ENCODE results near the gene NACC1. TPM values are rescaled to one million over a fixed set of nuclear protein-coding genes. Genes with fewer than 3 reads are reported as not detected.

Gene NACC1
- total RNA-seq, 1 donor from 2014 or later: 119 TPM

- DNase-seq (ENCODE audit: low read depth): no peak
Measured at GRCh38 chr19:13087795-13088537, 30.1 kb upstream of the NACC1 start.

DNA sequence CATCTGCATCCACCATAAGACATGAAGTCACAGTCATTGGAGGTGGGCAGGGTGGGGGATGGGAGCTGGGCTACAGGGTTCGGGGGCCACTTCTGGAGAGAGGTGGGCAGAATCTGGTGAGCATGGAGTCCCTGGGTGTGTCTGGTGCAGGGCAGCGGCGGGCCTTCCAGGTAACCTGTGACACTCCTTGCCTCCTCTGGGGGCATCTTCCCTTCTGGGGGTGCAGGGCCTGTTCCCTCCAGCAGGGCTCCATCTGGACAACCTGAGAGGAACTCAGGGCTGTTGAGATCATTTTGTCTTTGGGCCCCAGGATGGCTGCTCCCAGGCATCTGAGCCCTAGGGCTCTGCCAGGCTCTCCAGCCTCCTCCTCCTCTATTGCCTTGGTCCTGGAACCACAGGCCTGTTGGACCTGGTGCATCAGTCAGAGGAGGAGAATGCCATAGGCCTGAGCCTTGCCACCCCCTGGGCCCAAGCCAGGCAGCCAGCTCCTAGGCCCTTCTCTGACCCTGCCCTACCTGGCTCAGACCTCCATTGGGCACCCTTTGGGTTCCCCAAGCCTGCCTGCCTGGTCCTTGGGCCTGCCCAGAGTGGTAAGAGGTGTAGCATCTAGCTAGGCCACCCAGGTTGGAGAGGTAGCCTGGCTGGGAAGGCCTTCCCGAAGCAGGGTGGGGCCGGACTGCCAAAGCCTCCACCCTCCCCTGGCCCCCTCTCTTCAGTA is 28.8 kb upstream of the NACC1 start:
- no peak for DNase-seq (ENCODE audit: low read depth)

DNA sequence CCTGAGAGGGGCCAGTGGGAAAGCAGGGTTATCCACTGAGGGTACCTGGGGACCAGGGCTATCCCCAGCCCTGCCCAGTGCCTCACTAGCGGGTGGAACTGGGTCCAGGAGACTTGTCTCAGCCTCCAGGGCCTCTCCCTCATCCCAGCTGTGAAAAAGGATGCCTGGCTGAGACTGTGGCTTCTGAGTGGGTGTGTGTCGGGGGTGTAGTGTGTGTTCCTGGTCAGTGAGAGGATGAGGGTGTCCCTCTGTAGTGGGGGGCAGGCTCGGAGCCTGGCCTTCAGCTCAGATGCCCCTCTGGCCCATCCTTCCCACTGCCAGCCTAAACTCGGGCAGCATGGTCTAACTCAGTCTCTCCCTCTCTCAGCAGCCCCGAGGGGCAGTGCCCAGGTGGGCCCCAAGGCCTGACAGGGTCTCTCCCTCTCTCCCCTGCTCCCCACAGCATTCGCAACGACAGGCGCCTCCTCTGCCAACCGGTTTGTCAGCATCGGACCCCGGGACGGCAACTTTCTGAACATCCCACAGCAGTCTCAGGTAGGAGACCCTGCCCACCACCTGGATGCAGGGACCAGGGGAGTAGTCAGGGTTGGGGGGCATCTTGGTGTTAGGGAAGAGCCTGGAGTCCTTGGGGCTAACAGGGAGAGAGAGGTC is 28.1 kb upstream of the NACC1 start:
- no peak for DNase-seq (ENCODE audit: low read depth)

DNA sequence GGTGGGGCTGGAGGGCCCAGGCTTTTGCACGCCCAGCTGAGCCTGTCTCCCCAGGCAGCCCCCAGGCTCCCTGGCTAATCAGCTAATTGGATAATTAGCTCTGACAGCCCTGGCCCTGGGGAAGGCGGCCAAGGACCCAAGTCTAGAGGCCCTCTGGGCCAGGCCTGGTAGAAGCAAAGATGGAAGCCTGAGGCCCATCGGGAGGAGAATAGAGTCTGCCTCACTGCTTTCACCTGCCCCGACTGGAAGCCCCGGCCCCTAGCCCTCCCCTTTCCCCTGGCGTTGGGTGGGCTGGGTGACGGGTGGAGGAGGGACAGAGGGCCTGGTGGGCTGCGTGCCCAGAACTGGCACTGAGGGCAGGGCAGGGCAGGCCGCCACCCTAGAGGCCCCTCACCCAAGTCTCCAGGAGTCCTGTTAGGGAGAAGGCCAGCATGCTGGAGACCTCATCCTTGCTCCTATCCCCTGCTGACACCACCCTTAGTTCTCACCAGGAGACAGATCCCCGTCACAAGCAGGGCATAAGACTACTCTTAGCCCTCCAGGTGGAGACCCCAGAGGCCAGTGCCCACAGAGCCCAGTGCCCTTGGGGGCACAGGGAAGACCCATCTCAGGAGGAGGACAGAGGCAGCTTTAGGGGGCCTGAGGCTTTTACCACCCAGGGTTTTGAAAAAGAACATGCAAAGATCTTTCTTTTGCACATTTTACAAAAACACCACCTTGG is 27.4 kb upstream of the NACC1 start:
- no peak for DNase-seq (ENCODE audit: low read depth)

- DNase-seq (ENCODE audit: low read depth): peak; percentile 73
Measured at GRCh38 chr19:13091400-13092157, 26.5 kb upstream of the NACC1 start.

GRCh38 chr19:13092158-13092543 is 25.9 kb upstream of the NACC1 start:
- no peak for DNase-seq (ENCODE audit: low read depth)

- DNase-seq (ENCODE audit: low read depth): peak; percentile 63
Measured at GRCh38 chr19:13092606-13093235, 25.3 kb upstream of the NACC1 start.

DNA sequence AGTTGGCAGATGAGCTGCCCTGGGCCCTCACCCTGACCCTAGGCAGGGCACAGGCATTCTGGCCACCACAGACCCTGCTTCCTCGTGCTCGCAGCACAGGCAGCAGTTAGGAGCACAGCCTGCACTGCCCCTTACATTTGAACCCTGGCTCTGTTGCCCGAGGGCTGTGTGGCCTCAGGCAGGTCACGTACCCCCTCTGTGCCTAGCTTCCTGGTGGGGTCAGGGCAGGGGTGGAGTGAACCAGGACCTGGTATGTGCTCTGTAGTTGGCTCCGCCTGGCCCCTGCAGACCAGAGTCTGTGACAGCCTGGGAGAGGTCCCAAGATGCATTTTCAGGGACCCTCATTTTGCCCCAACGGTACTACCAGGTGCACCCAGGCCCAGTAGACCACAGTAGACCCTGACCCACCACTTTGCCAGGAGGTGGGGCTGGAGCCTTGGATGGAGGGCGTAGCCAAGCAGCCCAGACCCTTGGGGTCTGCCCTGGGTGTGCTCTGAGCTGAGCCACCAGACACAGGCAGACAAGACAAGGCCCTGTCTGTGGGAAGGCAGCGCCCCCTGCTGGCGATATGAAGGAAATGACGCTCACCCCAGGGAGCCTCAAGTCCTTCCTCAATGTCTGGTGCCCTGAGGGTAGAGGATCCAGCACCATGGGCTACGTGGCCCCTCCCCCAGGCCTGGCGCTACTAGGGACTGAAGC is 24.5 kb upstream of the NACC1 start:
- peak; percentile 56 for DNase-seq (ENCODE audit: low read depth)

DNA sequence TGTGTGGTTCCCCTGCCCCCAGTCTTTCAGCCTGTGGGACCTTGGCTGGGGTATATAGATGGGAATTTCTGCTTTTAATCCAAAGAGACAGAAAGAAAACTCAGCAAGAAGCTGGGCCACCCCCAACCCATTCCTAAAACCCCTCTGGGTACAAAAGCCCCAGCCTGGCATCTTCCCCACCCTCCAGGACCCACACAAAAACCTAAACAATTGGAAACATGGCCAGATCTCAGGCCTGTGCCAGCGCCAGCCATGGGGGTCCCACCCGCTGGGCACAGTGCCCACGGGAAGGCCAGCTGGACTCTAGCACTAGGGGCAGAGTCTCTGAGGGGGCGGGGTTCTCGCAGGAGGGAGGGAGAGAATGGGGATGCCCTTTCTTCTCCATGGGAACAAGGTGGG is 24.0 kb upstream of the NACC1 start:
- no peak for DNase-seq (ENCODE audit: low read depth)

DNA sequence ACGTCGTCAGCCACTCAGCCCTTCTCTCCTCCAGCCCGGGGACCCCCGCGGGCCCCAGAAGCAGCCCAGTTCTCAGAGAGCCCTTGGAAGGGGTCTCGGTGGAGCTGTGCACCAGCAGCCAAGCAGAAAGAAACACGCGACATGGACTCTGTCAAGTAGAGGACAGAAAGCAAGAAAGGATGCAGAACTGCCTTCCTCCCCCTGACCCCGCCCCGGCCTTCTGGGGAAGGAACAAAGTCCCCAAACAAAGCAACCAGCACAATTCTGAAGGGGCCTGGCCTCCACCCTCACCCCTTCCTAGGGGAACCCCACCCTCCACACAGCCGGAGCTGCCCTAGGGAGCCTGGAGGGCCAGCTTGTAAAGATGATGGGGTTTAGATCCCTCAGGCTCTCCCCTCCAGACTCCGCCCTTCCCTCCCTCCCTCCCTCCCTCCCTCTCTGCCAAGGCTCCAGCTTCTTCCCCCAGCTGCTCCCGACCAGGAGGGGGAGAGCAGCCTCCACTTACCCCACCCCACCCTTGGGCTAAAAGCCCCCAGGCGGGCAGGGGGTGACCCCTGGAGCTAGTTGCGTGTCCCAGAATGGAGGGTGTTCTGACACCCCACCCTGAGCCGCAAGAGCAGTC is 23.2 kb upstream of the NACC1 start:
- DNase-seq (ENCODE audit: low read depth): no peak

DNA sequence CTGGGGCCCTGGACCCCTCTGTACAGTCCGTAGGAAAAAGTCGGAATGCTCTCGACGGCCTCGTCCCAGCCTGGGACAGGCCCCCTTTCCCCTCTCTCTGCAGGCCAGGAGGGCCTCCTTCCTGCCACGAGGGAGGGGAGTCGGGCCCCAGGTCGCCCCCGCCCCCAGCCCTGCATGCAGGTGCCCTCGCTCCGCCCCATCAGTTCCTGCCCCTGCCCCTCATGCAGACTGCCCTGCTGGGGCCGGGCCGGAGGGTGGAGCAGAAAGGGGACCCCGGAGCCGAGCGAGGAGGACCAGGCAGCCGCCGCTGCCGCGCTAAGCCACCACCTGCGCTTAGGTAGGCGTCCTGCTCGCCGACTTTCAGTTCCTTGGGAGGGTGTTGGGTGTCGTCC is 22.7 kb upstream of the NACC1 start:
- DNase-seq (ENCODE audit: low read depth): no peak

DNA sequence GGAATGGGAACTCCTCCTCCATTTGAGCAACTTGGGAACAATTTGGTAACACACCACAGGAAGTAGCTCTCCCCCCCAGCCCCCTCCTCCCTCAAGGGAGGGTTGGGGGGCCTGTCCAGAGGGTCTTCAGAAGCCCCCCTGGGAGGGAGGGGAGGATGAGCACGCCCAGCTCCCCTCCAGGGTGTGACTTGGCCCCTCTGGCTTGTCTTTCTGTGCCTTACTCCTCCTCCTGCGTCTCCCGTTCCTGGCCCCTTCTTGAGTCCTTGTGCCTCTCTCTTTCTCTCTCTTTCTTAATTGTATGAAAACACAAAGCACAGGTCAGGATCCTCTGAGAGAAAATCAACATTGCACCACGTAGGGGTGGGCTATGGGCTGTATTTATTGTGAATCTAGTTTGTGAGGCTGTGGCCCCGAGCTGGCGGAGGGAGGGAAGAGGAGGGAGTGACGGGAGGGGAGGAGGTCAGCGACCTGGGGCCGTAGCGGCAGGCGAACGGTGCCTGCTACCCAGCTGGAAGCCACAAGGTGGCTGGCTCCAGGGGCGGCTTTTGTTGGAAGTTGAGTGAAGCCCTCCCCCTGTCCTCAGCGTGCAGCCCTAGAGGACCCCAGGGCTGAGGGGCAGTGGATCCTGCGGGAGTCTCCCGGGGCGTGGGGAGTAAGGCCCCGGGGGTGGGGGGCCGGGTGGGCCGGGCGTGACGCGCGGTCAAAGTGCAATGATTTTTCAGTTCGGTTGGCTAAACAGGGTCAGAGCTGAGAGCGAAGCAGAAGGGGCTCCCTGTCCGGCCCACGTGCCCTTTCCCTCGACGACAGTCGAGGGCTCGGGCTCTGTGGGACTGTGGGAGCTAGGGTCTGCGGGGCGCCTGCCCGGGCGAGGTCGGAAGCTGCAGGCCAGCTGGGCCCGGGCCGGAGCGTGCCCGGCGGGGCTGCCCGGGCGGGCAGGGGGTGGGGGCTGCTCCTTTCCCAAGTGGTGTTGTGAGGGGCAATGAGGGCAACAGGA is 21.8 kb upstream of the NACC1 start:
- DNase-seq (ENCODE audit: low read depth): no peak

DNA sequence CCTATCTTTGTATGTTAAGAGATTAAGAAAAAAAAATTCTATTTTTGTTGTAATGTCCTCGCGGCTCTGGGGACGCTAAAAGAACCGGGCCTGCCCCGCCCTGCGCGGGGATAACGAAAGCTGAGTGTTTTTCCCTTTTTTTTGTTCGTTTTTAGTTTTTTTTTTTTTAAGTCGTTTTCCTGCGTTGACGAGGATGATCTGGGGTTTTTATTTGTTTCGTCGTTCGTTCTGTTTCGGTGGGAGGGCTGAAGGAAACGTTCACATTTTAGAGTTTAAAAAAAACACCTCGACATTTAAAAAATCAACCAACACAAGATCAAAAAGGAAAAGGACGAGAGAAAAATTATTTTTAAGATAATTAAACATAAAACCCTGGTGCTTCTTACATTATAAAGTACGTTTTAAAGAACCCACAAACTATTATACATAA is 21.0 kb upstream of the NACC1 start:
- no peak for DNase-seq (ENCODE audit: low read depth)

GRCh38 chr19:13097463-13098258 is 20.4 kb upstream of the NACC1 start:
- no peak for DNase-seq (ENCODE audit: low read depth)

- DNase-seq (ENCODE audit: low read depth): no peak
Measured at GRCh38 chr19:13098277-13099072, 19.6 kb upstream of the NACC1 start.

DNA sequence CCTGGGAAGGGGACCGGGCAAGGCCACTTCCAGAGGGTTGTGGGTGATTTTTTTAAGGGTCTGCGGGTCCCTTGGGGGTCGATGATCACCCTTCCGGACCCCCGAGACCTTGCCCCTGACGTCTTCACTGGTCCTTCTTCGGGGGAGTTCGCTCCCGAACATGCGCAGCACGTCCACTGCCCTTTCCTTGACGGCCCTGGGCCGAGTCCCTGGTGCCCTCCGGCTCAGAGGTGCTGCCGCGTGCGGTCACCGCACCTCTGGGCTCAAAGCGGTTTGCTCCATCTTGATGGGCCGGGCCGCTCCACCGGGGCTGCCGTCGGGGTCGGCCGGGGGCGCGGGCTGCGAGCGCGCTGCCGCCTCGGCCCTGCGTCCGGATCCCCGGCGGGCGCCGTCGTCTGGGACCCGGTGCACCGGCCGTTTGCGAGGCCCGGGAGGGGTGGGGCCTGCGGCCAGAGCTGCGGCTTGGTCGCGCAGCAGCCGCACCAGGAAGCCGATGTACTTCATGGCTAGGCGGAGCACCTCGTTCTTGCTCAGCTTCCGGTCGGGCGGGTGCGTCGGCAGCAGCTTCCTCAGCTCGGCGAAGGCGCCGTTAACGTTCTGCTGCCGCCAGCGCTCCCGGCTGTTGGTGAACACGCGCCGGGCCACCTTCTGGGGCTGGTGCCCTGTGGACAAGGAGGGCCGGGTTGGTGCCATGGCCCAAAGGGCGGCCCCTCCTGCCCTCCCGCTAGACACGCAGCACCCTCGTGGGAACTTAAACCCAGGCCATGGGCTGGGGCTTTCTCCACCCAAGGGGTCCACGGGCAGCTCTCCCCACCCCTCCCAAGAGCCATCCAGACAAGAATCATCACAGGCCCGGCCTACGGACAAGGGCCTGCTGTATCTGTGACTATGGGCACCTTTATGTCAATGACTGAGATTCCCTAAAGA is 18.7 kb upstream of the NACC1 start:
- no peak for DNase-seq (ENCODE audit: low read depth)
